ENCODE data around the gene COQ8A. TPM values are rescaled to one million over a fixed set of nuclear protein-coding genes. Genes with fewer than 3 reads are reported as not detected.

The COQ8A gene
- total and polyA plus RNA-seq, 2 donors (not counting 1 experiment from before 2014, with no cell fraction given) = 3.8 to 19.7 TPM

GRCh38 chr1:226943927-226944326, 3.8 kb downstream of the COQ8A start:
- no peaks in the 10 kb centered on the region for H4K20me1 ChIP-seq (ENCODE audit: control insufficient read depth, extremely low read depth, insufficient read depth, low read length)
- H3K4me2 ChIP-seq (ENCODE audit: extremely low read depth, insufficient read depth, low read length) = no peak overlapping the region
- H3K9me3 ChIP-seq (ENCODE audit: control insufficient read depth, insufficient read depth, low read depth, low read length) = no peaks in the 10 kb centered on the region
- H3K36me3 ChIP-seq (ENCODE audit: control insufficient read depth, insufficient read depth, low read length) = no peaks in the 10 kb centered on the region
- H2AFZ ChIP-seq (ENCODE audit: low read length) = no peak overlapping the region
- no peak overlapping the region for H3K27ac ChIP-seq (ENCODE audit: insufficient read depth, low read length)
- TF ChIP-seq CTCF (conservative IDR thresholded peaks at IDR 0.05 in 1 of 2, IDR thresholded peaks at IDR 0.05 in 1 of 2; ENCODE audit: low read depth in 1 of 2, low read length in 2 of 2) (no peak), EZH2 (IDR thresholded peaks at IDR 0.05; ENCODE audit: low read length, missing control alignments) (no peak)
- H3K4me3 ChIP-seq (replicated peaks in 1 of 4; ENCODE audit: control extremely low read depth in 1 of 4, insufficient read depth in 1 of 4, low read depth in 3 of 4, low read length in 4 of 4) = no peak overlapping the region
- DNase-seq (ENCODE audit: low read depth in 2 of 2) = no peak
- no peaks in the 10 kb centered on the region for H3K27me3 ChIP-seq (ENCODE audit: control insufficient read depth, insufficient read depth, low read length)
- peaks cover 2% of the 10 kb centered on the region for H3K4me1 ChIP-seq (ENCODE audit: control insufficient read depth, extremely low read depth, insufficient read depth, low read length)
- H3K79me2 ChIP-seq (ENCODE audit: control insufficient read depth, insufficient read depth, low read length) = no peaks in the 10 kb centered on the region
- no peak overlapping the region for H3K9ac ChIP-seq (ENCODE audit: insufficient read depth, low read length)

GRCh38 chr1:226945106-226945857, 5.2 kb downstream of the COQ8A start:
- Histone ChIP-seq H3K79me2 (ENCODE audit: control insufficient read depth, insufficient read depth, low read length) (no peaks in the 10 kb centered on the region), H3K27me3 (ENCODE audit: control insufficient read depth, insufficient read depth, low read length) (no peaks in the 10 kb centered on the region), H2AFZ (ENCODE audit: low read length) (no peak overlapping the region), H3K9me3 (ENCODE audit: control insufficient read depth, insufficient read depth, low read depth, low read length) (no peaks in the 10 kb centered on the region), H3K4me2 (ENCODE audit: extremely low read depth, insufficient read depth, low read length) (no peak overlapping the region), H3K27ac (ENCODE audit: insufficient read depth, low read length) (no peak overlapping the region), H3K4me1 (ENCODE audit: control insufficient read depth, extremely low read depth, insufficient read depth, low read length) (no peaks in the 10 kb centered on the region), H3K36me3 (ENCODE audit: control insufficient read depth, insufficient read depth, low read length) (no peaks in the 10 kb centered on the region), H3K9ac (ENCODE audit: insufficient read depth, low read length) (no peak overlapping the region), H4K20me1 (ENCODE audit: control insufficient read depth, extremely low read depth, insufficient read depth, low read length) (no peaks in the 10 kb centered on the region), H3K4me3 (replicated peaks in 1 of 4; ENCODE audit: control extremely low read depth in 1 of 4, insufficient read depth in 1 of 4, low read depth in 3 of 4, low read length in 4 of 4) (no peak overlapping the region)
- DNase-seq (ENCODE audit: low read depth in 2 of 2) = no peak
- TF ChIP-seq EZH2 (IDR thresholded peaks at IDR 0.05; ENCODE audit: low read length, missing control alignments) (no peak), CTCF (conservative IDR thresholded peaks at IDR 0.05 in 1 of 2, IDR thresholded peaks at IDR 0.05 in 1 of 2; ENCODE audit: low read depth in 1 of 2, low read length in 2 of 2) (no peak)

GRCh38 chr1:226945858-226946245, 5.8 kb downstream of the COQ8A start:
- Histone ChIP-seq H3K4me1 (ENCODE audit: control insufficient read depth, extremely low read depth, insufficient read depth, low read length) (no peaks in the 10 kb centered on the region), H3K36me3 (ENCODE audit: control insufficient read depth, insufficient read depth, low read length) (no peaks in the 10 kb centered on the region), H2AFZ (ENCODE audit: low read length) (no peak overlapping the region), H3K9me3 (ENCODE audit: control insufficient read depth, insufficient read depth, low read depth, low read length) (no peaks in the 10 kb centered on the region), H3K79me2 (ENCODE audit: control insufficient read depth, insufficient read depth, low read length) (no peaks in the 10 kb centered on the region), H3K27ac (ENCODE audit: insufficient read depth, low read length) (no peak overlapping the region), H4K20me1 (ENCODE audit: control insufficient read depth, extremely low read depth, insufficient read depth, low read length) (no peaks in the 10 kb centered on the region), H3K4me2 (ENCODE audit: extremely low read depth, insufficient read depth, low read length) (no peak overlapping the region), H3K4me3 (replicated peaks in 1 of 4; ENCODE audit: control extremely low read depth in 1 of 4, insufficient read depth in 1 of 4, low read depth in 3 of 4, low read length in 4 of 4) (no peak overlapping the region), H3K9ac (ENCODE audit: insufficient read depth, low read length) (no peak overlapping the region), H3K27me3 (ENCODE audit: control insufficient read depth, insufficient read depth, low read length) (no peaks in the 10 kb centered on the region)
- DNase-seq (ENCODE audit: low read depth in 2 of 2) = no peak
- TF ChIP-seq CTCF (conservative IDR thresholded peaks at IDR 0.05 in 1 of 2, IDR thresholded peaks at IDR 0.05 in 1 of 2; ENCODE audit: low read depth in 1 of 2, low read length in 2 of 2) = no peak
- no peak for TF ChIP-seq EZH2 (IDR thresholded peaks at IDR 0.05; ENCODE audit: low read length, missing control alignments)

All from fibroblast of lung (primary cell).